ENCODE results near the gene SASH1. TPM values are rescaled to one million over a fixed set of nuclear protein-coding genes. Genes with fewer than 3 reads are reported as not detected.

SASH1 gene
- total and polyA plus RNA-seq, 7 experiments from 2014 or later = 0.24 to 7.8 (median 1.4) TPM; not detected in 2

GRCh38 chr6:148530976-148531375 lies 188.3 kb downstream of the SASH1 start:
- Mint-ChIP-seq H3K27me3 (peaks cover 0 to 23% (median 7%) of the 10 kb centered on the region in 5 donors), H3K36me3 (no peaks in the 10 kb centered on the region), H3K27ac (no peak overlapping the region), H3K4me1 (peaks cover 0 to 4% (median 0%) of the 10 kb centered on the region in 7 donors), H3K9me3 (no peaks in the 10 kb centered on the region), H3K4me3 (no peak overlapping the region)
- ATAC-seq = no peak
- no peaks in the 10 kb centered on the region for H3K27me3 ChIP-seq (ENCODE audit: control insufficient read depth in 2 of 2, insufficient read depth in 2 of 2, low read length in 2 of 2)
- no peak overlapping the region for H3K4me3 ChIP-seq (ENCODE audit: low read length)
- DNase-seq = no peak
- no peak overlapping the region for H3K27ac ChIP-seq (ENCODE audit: low read depth, low read length)
- no peaks in the 10 kb centered on the region for H3K4me1 ChIP-seq (ENCODE audit: control insufficient read depth in 2 of 2, insufficient read depth in 2 of 2, low read length in 2 of 2)
- no peaks in the 10 kb centered on the region for H3K9me3 ChIP-seq (ENCODE audit: control insufficient read depth in 2 of 3, low read length in 3 of 3)
- ChIA-PET CTCF (no interaction called here), POLR2A (no interaction called here)
- H3K36me3 ChIP-seq (ENCODE audit: control insufficient read depth in 2 of 3, insufficient read depth in 3 of 3, low read length in 3 of 3) = no peaks in the 10 kb centered on the region
- intact Hi-C loops (cut with micrococcal nuclease) = no loop called here

- CTCF ChIA-PET = no interaction called here
Measured at GRCh38 chr6:148532698-148533097, 190.1 kb downstream of the SASH1 start.

GRCh38 chr6:148533309-148534107 lies 190.9 kb downstream of the SASH1 start:
- DNase-seq (no peak), ATAC-seq (no peak)
- Histone ChIP-seq H3K27me3 (ENCODE audit: control insufficient read depth in 2 of 2, insufficient read depth in 2 of 2, low read length in 2 of 2) (no peaks in the 10 kb centered on the region), H3K9me3 (ENCODE audit: control insufficient read depth in 2 of 3, low read length in 3 of 3) (no peaks in the 10 kb centered on the region), H3K4me1 (ENCODE audit: control insufficient read depth in 2 of 2, insufficient read depth in 2 of 2, low read length in 2 of 2) (no peaks in the 10 kb centered on the region), H3K27ac (ENCODE audit: low read depth, low read length) (no peak overlapping the region), H3K4me3 (ENCODE audit: low read length) (no peak overlapping the region), H3K36me3 (ENCODE audit: control insufficient read depth in 2 of 3, insufficient read depth in 3 of 3, low read length in 3 of 3) (no peaks in the 10 kb centered on the region)
- intact Hi-C loops (cut with micrococcal nuclease) = no loop called here
- no peak overlapping the region for H3K4me3 Mint-ChIP-seq
- H3K9me3 Mint-ChIP-seq = no peaks in the 10 kb centered on the region
- peaks cover 0 to 15% (median 6%) of the 10 kb centered on the region in 5 donors for H3K27me3 Mint-ChIP-seq
- peaks cover 0 to 4% (median 0%) of the 10 kb centered on the region in 7 donors for H3K4me1 Mint-ChIP-seq
- no peaks in the 10 kb centered on the region for H3K36me3 Mint-ChIP-seq
- ChIA-PET POLR2A (no interaction called here), CTCF (no interaction called here)
- H3K27ac Mint-ChIP-seq = no peak overlapping the region

More at GRCh38 chr6:148532698-148533097, 190.1 kb downstream of the SASH1 start:
- Histone ChIP-seq H3K27me3 (ENCODE audit: control insufficient read depth in 2 of 2, insufficient read depth in 2 of 2, low read length in 2 of 2) (no peaks in the 10 kb centered on the region), H3K36me3 (ENCODE audit: control insufficient read depth in 2 of 3, insufficient read depth in 3 of 3, low read length in 3 of 3) (no peaks in the 10 kb centered on the region), H3K4me3 (ENCODE audit: low read length) (no peak overlapping the region), H3K9me3 (ENCODE audit: control insufficient read depth in 2 of 3, low read length in 3 of 3) (no peaks in the 10 kb centered on the region), H3K27ac (ENCODE audit: low read depth, low read length) (no peak overlapping the region), H3K4me1 (ENCODE audit: control insufficient read depth in 2 of 2, insufficient read depth in 2 of 2, low read length in 2 of 2) (no peaks in the 10 kb centered on the region)
- Mint-ChIP-seq H3K27me3 (peaks cover 2 to 12% (median 3%) of the 10 kb centered on the region in 5 donors), H3K4me3 (no peak overlapping the region), H3K36me3 (no peaks in the 10 kb centered on the region), H3K27ac (no peak overlapping the region), H3K9me3 (no peaks in the 10 kb centered on the region), H3K4me1 (peaks cover 0 to 4% (median 0%) of the 10 kb centered on the region in 7 donors)
- intact Hi-C loops (cut with micrococcal nuclease) = no loop called here
- DNase-seq (no peak), ATAC-seq (no peak)
- POLR2A ChIA-PET = no interaction called here

GRCh38 chr6:148534871-148535270 lies 192.2 kb downstream of the SASH1 start:
- H3K4me1 ChIP-seq (ENCODE audit: control insufficient read depth in 2 of 2, insufficient read depth in 2 of 2, low read length in 2 of 2) = no peaks in the 10 kb centered on the region
- H3K27me3 Mint-ChIP-seq = peaks cover 0 to 15% (median 11%) of the 10 kb centered on the region in 5 donors
- H3K36me3 Mint-ChIP-seq = no peaks in the 10 kb centered on the region
- no peaks in the 10 kb centered on the region for H3K9me3 ChIP-seq (ENCODE audit: control insufficient read depth in 2 of 3, low read length in 3 of 3)
- ATAC-seq = no peak
- H3K27ac ChIP-seq (ENCODE audit: low read depth, low read length) = no peak overlapping the region
- H3K9me3 Mint-ChIP-seq = no peaks in the 10 kb centered on the region
- H3K27ac Mint-ChIP-seq = no peak overlapping the region
- no peaks in the 10 kb centered on the region for H3K36me3 ChIP-seq (ENCODE audit: control insufficient read depth in 2 of 3, insufficient read depth in 3 of 3, low read length in 3 of 3)
- intact Hi-C loops (cut with micrococcal nuclease) = no loop called here
- ChIA-PET POLR2A (no interaction called here), CTCF (no interaction called here)
- DNase-seq = no peak
- no peak overlapping the region for H3K4me3 ChIP-seq (ENCODE audit: low read length)
- H3K27me3 ChIP-seq (ENCODE audit: control insufficient read depth in 2 of 2, insufficient read depth in 2 of 2, low read length in 2 of 2) = no peaks in the 10 kb centered on the region
- no peak overlapping the region for H3K4me3 Mint-ChIP-seq
- peaks cover 0 to 4% (median 0%) of the 10 kb centered on the region in 7 donors for H3K4me1 Mint-ChIP-seq

GRCh38 chr6:148535381-148535780 lies 192.7 kb downstream of the SASH1 start:
- Mint-ChIP-seq H3K36me3 (no peaks in the 10 kb centered on the region), H3K4me3 (no peak overlapping the region), H3K27ac (no peak overlapping the region), H3K27me3 (peaks cover 0 to 15% (median 11%) of the 10 kb centered on the region in 5 donors), H3K4me1 (peaks cover 0 to 3% (median 0%) of the 10 kb centered on the region in 7 donors), H3K9me3 (no peaks in the 10 kb centered on the region)
- Histone ChIP-seq H3K4me1 (ENCODE audit: control insufficient read depth in 2 of 2, insufficient read depth in 2 of 2, low read length in 2 of 2) (no peaks in the 10 kb centered on the region), H3K9me3 (ENCODE audit: control insufficient read depth in 2 of 3, low read length in 3 of 3) (no peaks in the 10 kb centered on the region), H3K36me3 (ENCODE audit: control insufficient read depth in 2 of 3, insufficient read depth in 3 of 3, low read length in 3 of 3) (no peaks in the 10 kb centered on the region), H3K27me3 (ENCODE audit: control insufficient read depth in 2 of 2, insufficient read depth in 2 of 2, low read length in 2 of 2) (no peaks in the 10 kb centered on the region), H3K4me3 (ENCODE audit: low read length) (no peak overlapping the region), H3K27ac (ENCODE audit: low read depth, low read length) (no peak overlapping the region)
- CTCF ChIA-PET = no interaction called here
- no peak for ATAC-seq
- POLR2A ChIA-PET = no interaction called here
- intact Hi-C loops (cut with micrococcal nuclease) = no loop called here
- no peak for DNase-seq

- ChIA-PET POLR2A (no interaction called here), CTCF (interaction anchor here (0.6 kb wide), 1 partner anchor 73 kb away, joined by 3 read pairs; no protein-coding TSS in a partner anchor)
- no peak overlapping the region for H3K4me3 ChIP-seq (ENCODE audit: low read length)
- H3K4me1 Mint-ChIP-seq = no peaks in the 10 kb centered on the region
- intact Hi-C loops (cut with micrococcal nuclease) = no loop called here
- DNase-seq (no peak), ATAC-seq (no peak)
- no peaks in the 10 kb centered on the region for H3K9me3 ChIP-seq (ENCODE audit: control insufficient read depth in 2 of 3, low read length in 3 of 3)
- H3K27ac Mint-ChIP-seq = no peak overlapping the region
- H3K4me1 ChIP-seq (ENCODE audit: control insufficient read depth in 2 of 2, insufficient read depth in 2 of 2, low read length in 2 of 2) = no peaks in the 10 kb centered on the region
- no peaks in the 10 kb centered on the region for H3K9me3 Mint-ChIP-seq
- H3K27me3 Mint-ChIP-seq = peaks cover 0 to 19% (median 14%) of the 10 kb centered on the region in 5 donors
- no peaks in the 10 kb centered on the region for H3K27me3 ChIP-seq (ENCODE audit: control insufficient read depth in 2 of 2, insufficient read depth in 2 of 2, low read length in 2 of 2)
- no peaks in the 10 kb centered on the region for H3K36me3 Mint-ChIP-seq
- H3K27ac ChIP-seq (ENCODE audit: low read depth, low read length) = no peak overlapping the region
- no peaks in the 10 kb centered on the region for H3K36me3 ChIP-seq (ENCODE audit: control insufficient read depth in 2 of 3, insufficient read depth in 3 of 3, low read length in 3 of 3)
- no peak overlapping the region for H3K4me3 Mint-ChIP-seq
Measured at GRCh38 chr6:148535976-148536375, 193.3 kb downstream of the SASH1 start.
